GF-D8 (cell line): ENCODE results near the gene CACNA1H.
"Not testable (repeated sequence)": the region's sequence is repeated elsewhere in the genome, so short reads cannot be mapped to it uniquely, and the experiment has no call there.

Source experiments
- DNase-seq: peaks from one replicate; lab custom pipeline; 2025; lab: John Stamatoyannopoulos, UW

Gene CACNA1H

GRCh38 chr16:1213796-1214372 is 61.0 kb downstream of the CACNA1H start:
- no peak for DNase-seq

- DNase-seq: no peak
These were observed 61.8 kb downstream of the CACNA1H start for GRCh38 chr16:1214719-1215118.

- no peak for DNase-seq
These were observed 62.8 kb downstream of the CACNA1H start for GRCh38 chr16:1215574-1216295.

- no peak for DNase-seq
These were observed 63.4 kb downstream of the CACNA1H start for GRCh38 chr16:1216296-1216619.

- DNase-seq: no peak
These were observed 63.9 kb downstream of the CACNA1H start for GRCh38 chr16:1216681-1217400.

- DNase-seq: no peak
These were observed 64.6 kb downstream of the CACNA1H start for GRCh38 chr16:1217526-1217925.

- no peak for DNase-seq
These were observed 65.4 kb downstream of the CACNA1H start for GRCh38 chr16:1218061-1218929.

GRCh38 chr16:1218930-1219611 is 66.2 kb downstream of the CACNA1H start:
- DNase-seq: no peak

GRCh38 chr16:1220098-1220728 is 67.3 kb downstream of the CACNA1H start:
- no peak for DNase-seq

- DNase-seq: no peak
These were observed 68.1 kb downstream of the CACNA1H start for GRCh38 chr16:1220841-1221627.

- DNase-seq: no peak
These were observed 69.0 kb downstream of the CACNA1H start for GRCh38 chr16:1221628-1222552.

- no peak for DNase-seq
These were observed 69.8 kb downstream of the CACNA1H start for GRCh38 chr16:1222553-1223354.

- DNase-seq: no peak
These were observed 70.7 kb downstream of the CACNA1H start for GRCh38 chr16:1223355-1224214.

- DNase-seq: no peak
These were observed 71.7 kb downstream of the CACNA1H start for GRCh38 chr16:1224558-1224957.

GRCh38 chr16:1225051-1225451 is 72.1 kb downstream of the CACNA1H start, which contains the start of gene TPSG1:
Gene TPSG1 (minus strand): TSS chr16:1225268. CDS start chr16:1225252, 16 bp downstream.
- DNase-seq: no peak

GRCh38 chr16:1225728-1226311 is 72.9 kb downstream of the CACNA1H start:
- DNase-seq: not testable (repeated sequence)

GRCh38 chr16:1226692-1227091 is 73.8 kb downstream of the CACNA1H start:
- not testable (repeated sequence) for DNase-seq
